ENCODE measurements around the gene MAP6.

GRCh38 chr11:75644946-75645345 is 23.9 kb downstream of the MAP6 start:
- no peak for TF ChIP-seq CTCF (optimal IDR thresholded peaks at IDR 0.05 in 1 of 3, IDR thresholded peaks at IDR 0.05 in 1 of 3, conservative IDR thresholded peaks at IDR 0.05 in 1 of 3; ENCODE audit: extremely low read depth in 1 of 3, insufficient read depth in 2 of 3, low read length in 3 of 3)
- no peak for TF ChIP-seq EZH2 (IDR thresholded peaks at IDR 0.05; ENCODE audit: low read length)

All from keratinocyte (primary cell).